Liver (tissue), 9 donors: ENCODE measurements around the gene TMC2. TPM values are rescaled to one million over a fixed set of nuclear protein-coding genes. Genes with fewer than 3 reads are reported as not detected.
"Not testable (repeated sequence)": the region's sequence is repeated elsewhere in the genome, so short reads cannot be mapped to it uniquely, and the experiment has no call there.

Experiments used
- DNase-seq: peaks from one replicate; pipeline ENCODE4 v3.0.0-alpha.2; 2017; ENCODE audit warnings: low spot score
- H3K27ac ChIP-seq, 2 donors: one replicate each; pipeline ENCODE4 v1.7.0; 2013; ENCODE audit warnings: inconsistent platforms in 2 of 2, low read length in 2 of 2, control low read depth in 1 of 2, low read depth in 1 of 2, mild to moderate bottlenecking in 1 of 2
- H3K27me3 ChIP-seq, 4 donors: one replicate each; pipeline versions ENCODE4 v1.6.1 to v1.7.0; 2013; ENCODE audit warnings: low read length in 3 of 4, inconsistent platforms in 1 of 4, mild to moderate bottlenecking in 1 of 4, moderate library complexity in 1 of 4; ENCODE audit not compliant: control insufficient read depth in 4 of 4, insufficient read depth in 4 of 4
- H3K36me3 ChIP-seq, 4 donors: one replicate each; pipeline versions ENCODE4 v1.6.1 to v1.7.0; 2013; ENCODE audit warnings: low read length in 3 of 4, mild to moderate bottlenecking in 3 of 4, low read depth in 1 of 4, moderate library complexity in 1 of 4; ENCODE audit not compliant: control insufficient read depth in 4 of 4, insufficient read depth in 3 of 4
- H3K4me1 ChIP-seq, 4 donors: one replicate each; pipeline versions ENCODE4 v1.6.1 to v1.7.0; 2013; ENCODE audit warnings: low read length in 3 of 4, mild to moderate bottlenecking in 3 of 4, moderate library complexity in 1 of 4; ENCODE audit not compliant: control insufficient read depth in 4 of 4, insufficient read depth in 4 of 4
- H3K4me3 ChIP-seq, 3 donors: one replicate each; pipeline versions ENCODE4 v1.6.1 to v1.7.0; 2013; ENCODE audit warnings: low read length in 3 of 3, control low read depth in 1 of 3, low read depth in 1 of 3, mild to moderate bottlenecking in 1 of 3
- H3K9ac ChIP-seq, 2 donors: one replicate each; pipeline ENCODE4 v1.7.0; 2013; ENCODE audit warnings: low read length in 2 of 2, mild to moderate bottlenecking in 2 of 2, moderate library complexity in 2 of 2, control low read depth in 1 of 2, low read depth in 1 of 2
- H3K9me3 ChIP-seq, 4 donors: one replicate each; pipeline versions ENCODE4 v1.6.1 to v1.7.0; 2013; ENCODE audit warnings: low read length in 3 of 4; ENCODE audit not compliant: control insufficient read depth in 4 of 4
- EGR1 ChIP-seq, 2 donors: IDR thresholded peaks; 2 replicates each; pipeline ENCODE4 v1.6.1; 2016 to 2018; ENCODE audit warnings: antibody characterized with exemption in 2 of 2, low read depth in 2 of 2
- FOXA2 ChIP-seq: IDR thresholded peaks from 2 replicates; pipeline ENCODE4 v1.6.1; 2016; ENCODE audit warnings: antibody characterized with exemption
- GABPA ChIP-seq, 2 donors: IDR thresholded peaks in 1 of 2; conservative IDR thresholded peaks in 1 of 2; 2 replicates each; pipeline ENCODE4 v1.6.1; 2016; ENCODE audit warnings: antibody characterized with exemption in 2 of 2, mild to moderate bottlenecking in 1 of 2, moderate library complexity in 1 of 2
- HNF4A ChIP-seq, 2 donors: conservative IDR thresholded peaks; 2 replicates each; pipeline ENCODE4 v1.6.1; 2016; ENCODE audit warnings: antibody characterized with exemption in 2 of 2, mild to moderate bottlenecking in 2 of 2
- HNF4G ChIP-seq: IDR thresholded peaks from 2 replicates; pipeline ENCODE4 v1.6.1; 2016; ENCODE audit warnings: antibody characterized with exemption
- JUND ChIP-seq, 2 donors: IDR thresholded peaks; 2 replicates each; pipeline ENCODE4 v1.6.1; 2016; ENCODE audit warnings: antibody characterized with exemption in 2 of 2
- NR2F2 ChIP-seq: IDR thresholded peaks from 2 replicates; pipeline ENCODE4 v1.6.1; 2016; ENCODE audit warnings: antibody characterized with exemption
- RAD21 ChIP-seq, 2 donors: IDR thresholded peaks; 2 replicates each; pipeline ENCODE4 v1.6.1; 2016; ENCODE audit warnings: antibody characterized with exemption in 2 of 2, mild to moderate bottlenecking in 2 of 2
- RXRA ChIP-seq, 2 donors: IDR thresholded peaks; 2 replicates each; pipeline ENCODE4 v1.6.1; 2017 to 2018; ENCODE audit warnings: antibody characterized with exemption in 2 of 2, mild to moderate bottlenecking in 1 of 2
- SP1 ChIP-seq: IDR thresholded peaks from 2 replicates; pipeline ENCODE4 v1.6.1; 2018; ENCODE audit warnings: antibody characterized with exemption, mild to moderate bottlenecking
- TAF1 ChIP-seq: conservative IDR thresholded peaks from 2 replicates; pipeline ENCODE4 v1.6.1; 2016; ENCODE audit warnings: antibody characterized with exemption, mild to moderate bottlenecking
- YY1 ChIP-seq: IDR thresholded peaks from 2 replicates; pipeline ENCODE4 v1.6.1; 2016; ENCODE audit warnings: antibody characterized with exemption, mild to moderate bottlenecking
- WGBS: extraction: QIAGEN DNeasy Blood & Tissue Kit; methylation state at CpG from one replicate; pipeline ENCODE4 v1.1.7; 2013; 5-methylcytosine and 5-hydroxymethylcytosine counted together
- polyA plus RNA-seq, 2 donors: library from polyadenylated mRNA; stranded (reverse) in 1 of 2; unstranded in 1 of 2; fragments of 200-250 nt in 1 of 2; fragments of >200 nt in 1 of 2; fragmentation: Nextera tagmentation in 1 of 2; extraction: Ambion mirVana in 1 of 2; gene quantifications; one replicate each; pipeline versions ENCODE4 v1.2.1 to v1.2.3, GENCODE V29; 2013 to 2015
- total RNA-seq, 2 donors: library from RNA; depleted of rRNA; stranded (reverse); fragments of >200 nt; gene quantifications; one replicate each; pipeline ENCODE4 v1.2.3, GENCODE V29; 2014
- TF ChIP-seq, protein P1 (sequence below): fragments of 150-350 bp; IDR thresholded peaks from 2 replicates; pipeline ENCODE4 v1.5.1; 2017; ENCODE audit warnings: improper control_type of control experiment, low read depth, low read length; ENCODE audit not compliant: missing input control
- TF ChIP-seq, protein P2 (sequence below): IDR thresholded peaks from 2 replicates; pipeline ENCODE4 v1.6.1; 2016; ENCODE audit warnings: antibody characterized with exemption, mild to moderate bottlenecking
- TF ChIP-seq, protein P3 (sequence below): IDR thresholded peaks from 2 replicates; pipeline ENCODE4 v1.6.1; 2016; ENCODE audit warnings: antibody characterized with exemption
- TF ChIP-seq, protein P4 (sequence below): IDR thresholded peaks from 2 replicates; pipeline ENCODE4 v1.6.1; 2016; ENCODE audit warnings: antibody characterized with exemption
- donor health status: healthy.
- donor health status: healthy.
- donor health status: healthy.
- donor health status: healthy.
- donor health status: healthy.

TMC2 gene
- total and polyA plus RNA-seq, 4 donors = not detected

DNA sequence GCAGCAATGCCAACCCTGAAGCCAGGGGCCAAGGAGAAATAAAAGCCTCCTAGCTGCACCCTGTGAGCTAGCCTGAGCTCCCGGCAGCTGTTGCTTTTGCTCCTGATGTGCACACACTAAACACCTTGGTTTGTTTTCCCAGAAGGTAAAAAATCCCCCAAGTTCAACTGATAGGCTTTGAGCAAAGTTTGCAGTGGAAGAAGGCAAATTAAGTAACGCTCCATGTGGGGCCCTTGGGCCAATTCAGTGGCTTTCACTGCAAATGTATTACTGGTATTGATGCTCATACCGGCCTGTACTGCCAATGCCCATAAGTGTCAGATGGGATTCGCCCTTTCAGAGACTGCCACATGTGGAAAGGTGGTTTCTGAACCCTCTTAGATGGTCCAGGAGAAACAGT lies 137.1 kb downstream of the TMC2 start:
- Histone ChIP-seq H3K9me3 (no peaks in the 10 kb centered on the region), H3K4me3 (no peak overlapping the region), H3K4me1 (no peaks in the 10 kb centered on the region), H3K27me3 (peaks cover 0 to 3% (median 0%) of the 10 kb centered on the region in 4 donors), H3K9ac (no peak overlapping the region), H3K36me3 (no peaks in the 10 kb centered on the region), H3K27ac (no peak overlapping the region)
- no peak for TF ChIP-seq FOXA2
- TF ChIP-seq JUND (IDR thresholded peaks at IDR 0.05) = no peak
- no peak for TF ChIP-seq EGR1 (IDR thresholded peaks at IDR 0.05; ENCODE audit: low read depth in 2 of 2)
- no peak for TF ChIP-seq RAD21 (IDR thresholded peaks at IDR 0.05)
- TF ChIP-seq HNF4A (conservative IDR thresholded peaks at IDR 0.05) = no peak
- TF ChIP-seq, protein P1, sequence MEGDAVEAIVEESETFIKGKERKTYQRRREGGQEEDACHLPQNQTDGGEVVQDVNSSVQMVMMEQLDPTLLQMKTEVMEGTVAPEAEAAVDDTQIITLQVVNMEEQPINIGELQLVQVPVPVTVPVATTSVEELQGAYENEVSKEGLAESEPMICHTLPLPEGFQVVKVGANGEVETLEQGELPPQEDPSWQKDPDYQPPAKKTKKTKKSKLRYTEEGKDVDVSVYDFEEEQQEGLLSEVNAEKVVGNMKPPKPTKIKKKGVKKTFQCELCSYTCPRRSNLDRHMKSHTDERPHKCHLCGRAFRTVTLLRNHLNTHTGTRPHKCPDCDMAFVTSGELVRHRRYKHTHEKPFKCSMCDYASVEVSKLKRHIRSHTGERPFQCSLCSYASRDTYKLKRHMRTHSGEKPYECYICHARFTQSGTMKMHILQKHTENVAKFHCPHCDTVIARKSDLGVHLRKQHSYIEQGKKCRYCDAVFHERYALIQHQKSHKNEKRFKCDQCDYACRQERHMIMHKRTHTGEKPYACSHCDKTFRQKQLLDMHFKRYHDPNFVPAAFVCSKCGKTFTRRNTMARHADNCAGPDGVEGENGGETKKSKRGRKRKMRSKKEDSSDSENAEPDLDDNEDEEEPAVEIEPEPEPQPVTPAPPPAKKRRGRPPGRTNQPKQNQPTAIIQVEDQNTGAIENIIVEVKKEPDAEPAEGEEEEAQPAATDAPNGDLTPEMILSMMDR = no peak
- TF ChIP-seq HNF4G = no peak
- TF ChIP-seq, protein P2, sequence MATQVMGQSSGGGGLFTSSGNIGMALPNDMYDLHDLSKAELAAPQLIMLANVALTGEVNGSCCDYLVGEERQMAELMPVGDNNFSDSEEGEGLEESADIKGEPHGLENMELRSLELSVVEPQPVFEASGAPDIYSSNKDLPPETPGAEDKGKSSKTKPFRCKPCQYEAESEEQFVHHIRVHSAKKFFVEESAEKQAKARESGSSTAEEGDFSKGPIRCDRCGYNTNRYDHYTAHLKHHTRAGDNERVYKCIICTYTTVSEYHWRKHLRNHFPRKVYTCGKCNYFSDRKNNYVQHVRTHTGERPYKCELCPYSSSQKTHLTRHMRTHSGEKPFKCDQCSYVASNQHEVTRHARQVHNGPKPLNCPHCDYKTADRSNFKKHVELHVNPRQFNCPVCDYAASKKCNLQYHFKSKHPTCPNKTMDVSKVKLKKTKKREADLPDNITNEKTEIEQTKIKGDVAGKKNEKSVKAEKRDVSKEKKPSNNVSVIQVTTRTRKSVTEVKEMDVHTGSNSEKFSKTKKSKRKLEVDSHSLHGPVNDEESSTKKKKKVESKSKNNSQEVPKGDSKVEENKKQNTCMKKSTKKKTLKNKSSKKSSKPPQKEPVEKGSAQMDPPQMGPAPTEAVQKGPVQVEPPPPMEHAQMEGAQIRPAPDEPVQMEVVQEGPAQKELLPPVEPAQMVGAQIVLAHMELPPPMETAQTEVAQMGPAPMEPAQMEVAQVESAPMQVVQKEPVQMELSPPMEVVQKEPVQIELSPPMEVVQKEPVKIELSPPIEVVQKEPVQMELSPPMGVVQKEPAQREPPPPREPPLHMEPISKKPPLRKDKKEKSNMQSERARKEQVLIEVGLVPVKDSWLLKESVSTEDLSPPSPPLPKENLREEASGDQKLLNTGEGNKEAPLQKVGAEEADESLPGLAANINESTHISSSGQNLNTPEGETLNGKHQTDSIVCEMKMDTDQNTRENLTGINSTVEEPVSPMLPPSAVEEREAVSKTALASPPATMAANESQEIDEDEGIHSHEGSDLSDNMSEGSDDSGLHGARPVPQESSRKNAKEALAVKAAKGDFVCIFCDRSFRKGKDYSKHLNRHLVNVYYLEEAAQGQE = no peak
- TF ChIP-seq, protein P3, sequence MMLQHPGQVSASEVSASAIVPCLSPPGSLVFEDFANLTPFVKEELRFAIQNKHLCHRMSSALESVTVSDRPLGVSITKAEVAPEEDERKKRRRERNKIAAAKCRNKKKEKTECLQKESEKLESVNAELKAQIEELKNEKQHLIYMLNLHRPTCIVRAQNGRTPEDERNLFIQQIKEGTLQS = no peak
- TF ChIP-seq RXRA (IDR thresholded peaks at IDR 0.05) = no peak
- TF ChIP-seq SP1 = no peak
- TF ChIP-seq, protein P4, sequence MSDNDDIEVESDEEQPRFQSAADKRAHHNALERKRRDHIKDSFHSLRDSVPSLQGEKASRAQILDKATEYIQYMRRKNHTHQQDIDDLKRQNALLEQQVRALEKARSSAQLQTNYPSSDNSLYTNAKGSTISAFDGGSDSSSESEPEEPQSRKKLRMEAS = no peak
- TF ChIP-seq TAF1 = no peak
- no peak for TF ChIP-seq YY1
- no peak for TF ChIP-seq NR2F2
- no peak for TF ChIP-seq GABPA (IDR thresholded peaks at IDR 0.05 in 1 of 2, conservative IDR thresholded peaks at IDR 0.05 in 1 of 2)
- 75% methylated on average over 4 of the region's 4 CpGs for WGBS
- no peak for DNase-seq

DNA sequence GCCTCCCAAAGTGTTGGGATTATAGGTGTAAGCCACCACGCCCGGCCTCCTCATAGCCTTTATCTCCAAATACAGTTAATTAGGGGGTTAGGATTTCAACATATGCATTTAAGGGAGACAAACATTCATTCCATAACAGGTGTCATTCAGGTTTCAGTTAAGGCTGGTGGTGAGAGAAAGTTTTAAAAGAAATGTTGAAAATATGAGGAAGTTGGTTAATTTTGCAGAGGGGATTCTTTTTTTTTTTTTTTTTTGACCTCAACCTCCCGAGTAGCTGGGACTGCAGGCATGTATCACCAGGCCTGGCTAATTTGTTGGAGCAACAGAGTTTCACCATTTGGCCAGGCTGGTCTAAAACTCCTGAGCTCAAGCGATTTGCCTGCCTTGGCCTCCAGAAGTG lies 143.7 kb downstream of the TMC2 start:
- H3K9me3 ChIP-seq = no peaks in the 10 kb centered on the region
- H3K9ac ChIP-seq = no peak overlapping the region
- DNase-seq = no peak
- no peaks in the 10 kb centered on the region for H3K27me3 ChIP-seq
- TF ChIP-seq, protein P1 = no peak
- 77% methylated on average over 4 of the region's 4 CpGs for WGBS
- no peaks in the 10 kb centered on the region for H3K36me3 ChIP-seq
- no peak overlapping the region for H3K27ac ChIP-seq
- H3K4me1 ChIP-seq = no peaks in the 10 kb centered on the region
- no peak overlapping the region for H3K4me3 ChIP-seq

DNA sequence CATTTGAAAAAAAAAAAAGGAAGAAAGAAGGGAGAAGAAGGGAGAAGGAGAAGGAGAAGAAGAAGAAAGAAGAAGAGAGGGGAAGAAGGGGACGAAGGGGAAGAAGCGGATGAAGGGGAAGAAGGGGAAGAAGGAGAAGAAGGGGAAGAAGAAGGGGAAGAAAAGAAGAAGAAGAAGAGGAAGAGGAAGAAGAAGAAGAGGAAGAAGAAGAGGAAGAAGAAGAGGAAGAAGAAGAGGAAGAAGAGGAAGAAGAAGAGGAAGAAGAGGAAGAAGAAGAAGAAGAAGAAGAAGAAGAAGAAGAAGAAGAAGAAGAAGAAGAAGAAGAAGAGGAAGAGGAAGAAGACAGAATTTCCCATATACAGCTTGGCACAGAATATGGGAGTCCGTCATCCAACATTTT lies 145.7 kb downstream of the TMC2 start:
- not testable (repeated sequence) for H3K27ac ChIP-seq, H3K36me3 ChIP-seq, H3K27me3 ChIP-seq, DNase-seq, H3K4me1 ChIP-seq, H3K4me3 ChIP-seq, H3K9me3 ChIP-seq, H3K9ac ChIP-seq
- WGBS = 79% methylated on average over 3 of the region's 3 CpGs

DNA sequence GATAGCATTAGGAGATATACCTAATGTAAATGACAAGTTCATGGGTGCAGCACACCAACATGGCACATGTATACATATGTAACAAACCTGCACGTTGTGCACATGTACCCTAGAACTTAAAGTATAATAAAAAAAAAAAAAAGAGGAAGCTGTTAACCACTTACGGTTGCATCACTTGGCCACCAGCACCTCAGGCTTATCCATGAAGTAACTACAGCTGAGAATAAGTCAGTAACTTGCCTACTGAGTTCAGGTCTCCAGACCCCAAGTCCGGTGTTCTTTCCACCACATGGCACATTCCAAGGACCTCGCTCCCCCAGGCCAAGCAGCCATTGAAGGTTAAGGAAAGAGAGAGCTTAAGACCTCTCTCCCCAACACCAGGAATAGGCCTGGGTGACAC lies 148.4 kb downstream of the TMC2 start:
- H3K27me3 ChIP-seq, H3K9me3 ChIP-seq, H3K9ac ChIP-seq, DNase-seq, H3K4me3 ChIP-seq, H3K4me1 ChIP-seq, H3K36me3 ChIP-seq, H3K27ac ChIP-seq: not testable (repeated sequence)
- 76% methylated on average over 4 of the region's 4 CpGs for WGBS
